Gastroesophageal sphincter (tissue), 4 donors: ENCODE data around the gene TMEM238. TPM values are rescaled to one million over a fixed set of nuclear protein-coding genes. Genes with fewer than 3 reads are reported as not detected.

Experiments
- ATAC-seq: fragments of 150-250 bp; one replicate; pipeline ENCODE4 v1.9.1; 2016; ENCODE audit warnings: mild to moderate bottlenecking, moderate library complexity
- H3K27ac ChIP-seq, 4 donors: fragments of 200-600 bp; sonication (generic) in 3 of 4; 1 replicate in 3 of 4; 2 replicates in 1 of 4; pipeline ENCODE4 v1.5.1; 2016 to 2019
- H3K27me3 ChIP-seq: fragments of 200-600 bp; sonication (generic); one replicate; pipeline ENCODE4 v1.5.1; 2019
- H3K36me3 ChIP-seq, 2 donors: fragments of 200-600 bp; sonication (generic); one replicate each; pipeline ENCODE4 v1.5.1; 2019; ENCODE audit warnings: control low read depth in 1 of 2
- H3K4me1 ChIP-seq, 3 donors: fragments of 200-600 bp; sonication (generic); 1 replicate in 2 of 3; 2 replicates in 1 of 3; pipeline ENCODE4 v1.5.1; 2016 to 2019; ENCODE audit warnings: control low read depth in 2 of 3
- H3K4me3 ChIP-seq, 2 donors: fragments of 200-600 bp; sonication (generic); one replicate each; pipeline ENCODE4 v1.5.1; 2019; ENCODE audit warnings: mild to moderate bottlenecking in 1 of 2, moderate library complexity in 1 of 2
- H3K9me3 ChIP-seq, 3 donors: fragments of 200-600 bp; sonication (generic); one replicate each; pipeline ENCODE4 v1.5.1; 2017 to 2019; ENCODE audit warnings: control low read depth in 2 of 3
- EP300 ChIP-seq: sonication (generic); formaldehyde crosslinking; IDR thresholded peaks from one replicate; pipeline ENCODE4 v1.6.1; 2017; ENCODE audit warnings: antibody characterized with exemption, mild to moderate bottlenecking
- POLR2A ChIP-seq, 2 donors: fragments of 450-650 bp; IDR thresholded peaks; one replicate each; pipeline ENCODE4 v1.6.1; 2017; ENCODE audit warnings: antibody characterized with exemption in 2 of 2, mild to moderate bottlenecking in 2 of 2, moderate library complexity in 1 of 2
- POLR2AphosphoS5 ChIP-seq: sonication (generic); formaldehyde crosslinking; IDR thresholded peaks from one replicate; pipeline ENCODE4 v1.6.1; 2017; ENCODE audit warnings: antibody characterized with exemption
- WGBS, 2 donors: methylation state at CpG; one replicate each; pipeline ENCODE4 v1.1.5; 2018; ENCODE audit warnings: low coverage in 1 of 2; 5-methylcytosine and 5-hydroxymethylcytosine counted together
- total RNA-seq, 4 donors: library from RNA; depleted of rRNA; stranded (reverse); fragments of >200 nt; gene quantifications; one replicate each; pipeline ENCODE4 v1.1.0, GENCODE V29; 2016
- TF ChIP-seq, protein P1 (sequence below), 4 experiments: fragments of 200-600 bp in 2 of 4; fragments of 450-650 bp in 2 of 4; sonication (generic) in 1 of 4; IDR thresholded peaks; one replicate each; pipeline ENCODE4 v1.5.1; 2017 to 2019; ENCODE audit warnings: antibody characterized with exemption in 4 of 4, mild to moderate bottlenecking in 2 of 4, moderate library complexity in 2 of 4

The TMEM238 gene
- total RNA-seq, 4 donors from 2014 or later = 1.6 to 6.0 TPM; not detected in 2

DNA sequence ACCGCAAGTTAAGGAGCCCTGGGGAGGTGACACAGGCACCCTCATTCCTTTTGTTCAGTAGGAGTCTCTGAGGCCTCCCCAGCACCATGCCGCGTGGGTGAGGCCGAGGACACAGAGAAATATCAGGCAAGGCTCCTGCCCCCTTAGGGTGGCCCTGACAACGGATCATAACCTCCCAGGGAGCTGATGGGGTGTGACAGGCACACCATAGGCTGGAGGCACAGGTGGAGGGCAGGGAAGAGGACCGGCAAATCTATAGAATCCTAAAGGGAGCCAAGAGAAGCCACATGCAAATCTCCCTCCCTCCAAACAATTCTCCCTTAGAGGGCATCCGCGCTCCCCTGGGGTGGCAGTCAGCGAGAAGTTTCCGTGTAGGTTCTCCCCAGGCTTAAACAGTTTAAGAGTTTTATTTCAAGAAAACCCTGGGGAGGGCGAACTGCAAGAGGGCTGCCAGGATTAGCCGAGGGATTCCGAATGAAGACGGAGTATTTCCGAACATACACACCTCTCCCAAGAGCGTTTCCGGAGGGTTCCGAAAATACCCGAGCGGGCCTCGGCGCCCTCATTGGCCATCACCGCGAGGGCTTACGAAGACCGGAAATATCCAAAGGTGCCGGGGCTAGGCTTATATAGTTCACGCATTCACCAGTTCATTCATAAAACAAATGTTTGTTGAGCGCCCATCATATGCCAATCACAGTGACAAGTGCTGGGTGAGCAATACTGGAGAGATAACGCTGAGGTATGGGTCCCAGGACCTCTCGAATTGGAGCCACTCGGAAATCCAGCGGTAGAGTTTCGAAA, 1.0 kb upstream of the TMEM238 start:
- Histone ChIP-seq H3K27me3 (no peaks in the 10 kb centered on the region), H3K27ac (peak overlapping the region; percentile 74 to 98 (median 92)), H3K4me3 (peak overlapping the region; percentile 27 to 79), H3K36me3 (peaks cover 0 to 31% of the 10 kb centered on the region in 2 donors), H3K9me3 (no peaks in the 10 kb centered on the region), H3K4me1 (peaks cover 0 to 60% (median 44%) of the 10 kb centered on the region in 3 donors)
- WGBS, 2 donors = 0 to 43% methylated on average over 5 to 10 of the region's 34 CpGs
- TF ChIP-seq, protein P1, sequence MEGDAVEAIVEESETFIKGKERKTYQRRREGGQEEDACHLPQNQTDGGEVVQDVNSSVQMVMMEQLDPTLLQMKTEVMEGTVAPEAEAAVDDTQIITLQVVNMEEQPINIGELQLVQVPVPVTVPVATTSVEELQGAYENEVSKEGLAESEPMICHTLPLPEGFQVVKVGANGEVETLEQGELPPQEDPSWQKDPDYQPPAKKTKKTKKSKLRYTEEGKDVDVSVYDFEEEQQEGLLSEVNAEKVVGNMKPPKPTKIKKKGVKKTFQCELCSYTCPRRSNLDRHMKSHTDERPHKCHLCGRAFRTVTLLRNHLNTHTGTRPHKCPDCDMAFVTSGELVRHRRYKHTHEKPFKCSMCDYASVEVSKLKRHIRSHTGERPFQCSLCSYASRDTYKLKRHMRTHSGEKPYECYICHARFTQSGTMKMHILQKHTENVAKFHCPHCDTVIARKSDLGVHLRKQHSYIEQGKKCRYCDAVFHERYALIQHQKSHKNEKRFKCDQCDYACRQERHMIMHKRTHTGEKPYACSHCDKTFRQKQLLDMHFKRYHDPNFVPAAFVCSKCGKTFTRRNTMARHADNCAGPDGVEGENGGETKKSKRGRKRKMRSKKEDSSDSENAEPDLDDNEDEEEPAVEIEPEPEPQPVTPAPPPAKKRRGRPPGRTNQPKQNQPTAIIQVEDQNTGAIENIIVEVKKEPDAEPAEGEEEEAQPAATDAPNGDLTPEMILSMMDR (IDR thresholded peaks at IDR 0.05) = no peak
- no peak for TF ChIP-seq EP300
- no peak for TF ChIP-seq POLR2AphosphoS5
- TF ChIP-seq POLR2A (IDR thresholded peaks at IDR 0.05) = no peak
- ATAC-seq = peak; percentile 91

- peaks cover 0 to 44% (median 35%) of the 10 kb centered on the region in 3 donors for H3K4me1 ChIP-seq
- H3K4me3 ChIP-seq = peak overlapping the region; percentile 27 to 79
- ATAC-seq = peak; percentile 29
- peak overlapping the region in 3 of 4 donors; percentile 91 to 98 (median 92) for H3K27ac ChIP-seq
- 7 to 29% methylated on average over 7 to 11 of the region's 88 CpGs for WGBS, 2 donors
- no peaks in the 10 kb centered on the region for H3K27me3 ChIP-seq
- peaks cover 0 to 14% of the 10 kb centered on the region in 2 donors for H3K36me3 ChIP-seq
- no peaks in the 10 kb centered on the region for H3K9me3 ChIP-seq
- TF ChIP-seq EP300 = no peak
- peak; percentile 9 to 19 for TF ChIP-seq POLR2A (IDR thresholded peaks at IDR 0.05)
- peak; percentile 20 for TF ChIP-seq POLR2AphosphoS5
- TF ChIP-seq, protein P1 (IDR thresholded peaks at IDR 0.05) = peak in 3 of 4 experiments; percentile 17 to 43 (median 20)
These were observed 587 bp downstream of the TMEM238 start for GRCh38 chr19:55383279-55384130.

DNA sequence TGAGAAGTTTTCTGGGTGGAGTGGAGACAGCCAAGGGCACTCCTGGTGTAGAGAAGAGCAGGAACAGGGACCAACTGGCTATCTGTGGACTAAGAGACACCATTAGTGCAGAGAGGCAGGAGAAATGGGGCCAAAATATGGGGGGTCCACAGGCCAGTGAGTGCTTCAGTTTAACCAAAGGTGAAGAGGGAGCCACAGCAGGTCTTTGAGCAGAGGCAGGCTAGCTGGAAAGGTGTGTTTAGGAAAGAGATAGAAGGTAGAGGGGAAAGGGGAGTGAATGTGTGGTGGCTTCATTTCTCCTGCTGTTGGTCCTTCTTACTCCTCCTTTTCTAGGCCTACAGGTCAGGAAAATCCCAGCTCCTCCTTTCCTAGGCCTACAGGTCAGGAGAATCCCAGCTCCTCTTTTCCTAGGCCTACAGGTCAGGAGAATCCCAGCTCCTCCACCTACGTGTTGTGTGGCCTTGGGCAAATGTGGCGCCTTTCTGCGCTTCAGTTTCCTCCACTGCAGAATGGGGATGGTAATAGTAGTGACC, 1.5 kb downstream of the TMEM238 start:
- TF ChIP-seq EP300 (no peak), POLR2A (IDR thresholded peaks at IDR 0.05) (no peak)
- TF ChIP-seq, protein P1 (IDR thresholded peaks at IDR 0.05) = no peak
- Histone ChIP-seq H3K4me3 (no peak overlapping the region), H3K27ac (no peak overlapping the region), H3K4me1 (peaks cover 0 to 39% (median 27%) of the 10 kb centered on the region in 3 donors), H3K9me3 (no peaks in the 10 kb centered on the region), H3K27me3 (peaks cover 6% of the 10 kb centered on the region), H3K36me3 (peaks cover 0 to 5% of the 10 kb centered on the region in 2 donors)
- ATAC-seq = no peak
- WGBS, 2 donors = 100% methylated on average over 1 to 3 of the region's 3 CpGs

GRCh38 chr19:55382013-55382412, 2.1 kb downstream of the TMEM238 start:
- WGBS, 2 donors = 88 to 96% methylated on average over 4 to 5 of the region's 5 CpGs
- Histone ChIP-seq H3K27ac (no peak overlapping the region), H3K9me3 (no peaks in the 10 kb centered on the region), H3K36me3 (no peaks in the 10 kb centered on the region), H3K4me3 (no peak overlapping the region), H3K4me1 (peaks cover 0 to 37% (median 21%) of the 10 kb centered on the region in 3 donors), H3K27me3 (peaks cover 12% of the 10 kb centered on the region)
- no peak for TF ChIP-seq POLR2A (IDR thresholded peaks at IDR 0.05)
- TF ChIP-seq, protein P1 (IDR thresholded peaks at IDR 0.05) = no peak
- no peak for TF ChIP-seq POLR2AphosphoS5
- no peak for TF ChIP-seq EP300
- ATAC-seq = no peak
